ENCODE results near the gene RP9.
A peak's percentile ranks its signal among the peaks of the same experiment; 100 is the strongest.

RP9 gene

GRCh38 chr7:33109005-33109757 lies at the start of gene RP9:
RP9 (minus strand) TSS chr7:33109404; CDS start chr7:33109372, 32 bp downstream.
- DNase-seq: peak; percentile 90

- DNase-seq: no peak
These were observed 48.6 kb upstream of the RP9 start for GRCh38 chr7:33157781-33158180.

GRCh38 chr7:33157311-33157710 lies 48.1 kb upstream of the RP9 start:
- no peak for DNase-seq

- no peak for DNase-seq
These were observed 47.2 kb upstream of the RP9 start for GRCh38 chr7:33156441-33156840.

- DNase-seq: no peak
These were observed 46.6 kb upstream of the RP9 start for GRCh38 chr7:33155811-33156210.

GRCh38 chr7:33152087-33152486 lies 42.9 kb upstream of the RP9 start:
- DNase-seq: no peak

- no peak for DNase-seq
These were observed 36.0 kb upstream of the RP9 start for GRCh38 chr7:33145156-33145555.

- DNase-seq: no peak
These were observed 35.0 kb upstream of the RP9 start for GRCh38 chr7:33143996-33144718.

- no peak for DNase-seq
These were observed 33.4 kb upstream of the RP9 start for GRCh38 chr7:33142585-33142984.

GRCh38 chr7:33137103-33137502 lies 27.9 kb upstream of the RP9 start:
- no peak for DNase-seq

GRCh38 chr7:33130184-33130583 lies 21.0 kb upstream of the RP9 start:
- peak; percentile 20 for DNase-seq

GRCh38 chr7:33129806-33130153 lies 20.6 kb upstream of the RP9 start:
- DNase-seq: peak; percentile 20

- peak; percentile 94 for DNase-seq
These were observed 20.0 kb upstream of the RP9 start, which contains the start of gene BBS9 for GRCh38 chr7:33128990-33129805. BBS9 (plus strand) TSS chr7:33129564; CDS start chr7:33146253, 16,689 bp downstream.

GRCh38 chr7:33128631-33128989 lies 19.4 kb upstream of the RP9 start:
- DNase-seq: no peak

- DNase-seq: no peak
These were observed 17.9 kb upstream of the RP9 start for GRCh38 chr7:33127085-33127484.

- no peak for DNase-seq
These were observed 9.2 kb upstream of the RP9 start for GRCh38 chr7:33118383-33118782.

- DNase-seq: no peak
These were observed 5.8 kb upstream of the RP9 start for GRCh38 chr7:33114976-33115375.

GRCh38 chr7:33111614-33112013 lies 2.4 kb upstream of the RP9 start:
- no peak for DNase-seq

- DNase-seq: no peak
These were observed 594 bp upstream of the RP9 start for GRCh38 chr7:33109758-33110238.

- peak; percentile 31 for DNase-seq
These were observed 625 bp downstream of the RP9 start for GRCh38 chr7:33108554-33109004.

GRCh38 chr7:33107136-33108066 lies 1.8 kb downstream of the RP9 start:
- DNase-seq: peak; percentile 28

- DNase-seq: no peak
These were observed 7.3 kb downstream of the RP9 start for GRCh38 chr7:33101906-33102305.

Measured in NCI-H2171 treated with DMSO at 0.1 percent for 48 hours (cell line).